Hepatocyte (in vitro differentiated cells): ENCODE results near the gene WDR75. TPM values are rescaled to one million over a fixed set of nuclear protein-coding genes. Genes with fewer than 3 reads are reported as not detected.

ENCODE experiments used
- DNase-seq: peaks from one replicate; pipeline ENCODE4 v3.0.0-alpha.2; 2016; ENCODE audit warnings: low spot score
- H2AFZ ChIP-seq: fragments of 200-600 bp; sonication (generic); 2 replicates; pipeline ENCODE4 v1.6.0; 2016; ENCODE audit warnings: antibody characterized with exemption, mild to moderate bottlenecking
- H3K27ac ChIP-seq: fragments of 200-600 bp; sonication (generic); 2 replicates; pipeline ENCODE4 v1.5.1; 2016; ENCODE audit warnings: mild to moderate bottlenecking
- H3K27me3 ChIP-seq: fragments of 200-600 bp; sonication (generic); 2 replicates; pipeline ENCODE4 v1.6.1; 2016
- H3K36me3 ChIP-seq: fragments of 200-600 bp; sonication (generic); replicated peaks from 2 replicates; pipeline ENCODE4 v1.5.1; 2016; ENCODE audit warnings: low read depth; ENCODE audit not compliant: insufficient read depth
- H3K4me1 ChIP-seq: fragments of 200-600 bp; sonication (generic); 2 replicates; pipeline ENCODE4 v1.5.1; 2016; ENCODE audit warnings: mild to moderate bottlenecking, moderate library complexity; ENCODE audit not compliant: insufficient read depth
- H3K4me2 ChIP-seq: fragments of 200-600 bp; sonication (generic); 2 replicates; pipeline ENCODE4 v1.6.0; 2016
- H3K4me3 ChIP-seq: fragments of 200-600 bp; sonication (generic); 2 replicates; pipeline ENCODE4 v1.5.1; 2016; ENCODE audit warnings: mild to moderate bottlenecking
- H3K79me2 ChIP-seq: fragments of 200-600 bp; sonication (generic); 2 replicates; pipeline ENCODE4 v1.6.0; 2017; ENCODE audit warnings: mild to moderate bottlenecking
- H3K9me2 ChIP-seq: fragments of 200-600 bp; sonication (generic); replicated peaks from 2 replicates; pipeline ENCODE4 v1.6.0; 2017; ENCODE audit warnings: mild to moderate bottlenecking; ENCODE audit not compliant: insufficient read depth
- H3K9me3 ChIP-seq: fragments of 200-600 bp; sonication (generic); 2 replicates; pipeline ENCODE4 v1.5.1; 2016; ENCODE audit warnings: low read depth, mild to moderate bottlenecking
- H4K20me1 ChIP-seq: fragments of 200-600 bp; sonication (generic); 2 replicates; pipeline ENCODE4 v1.6.0; 2016; ENCODE audit warnings: mild to moderate bottlenecking; ENCODE audit not compliant: insufficient read depth, poor library complexity, severe bottlenecking
- EZH2 ChIP-seq: fragments of 200-600 bp; sonication (generic); IDR thresholded peaks from 2 replicates; pipeline ENCODE4 v1.6.1; 2016; ENCODE audit warnings: antibody characterized with exemption, mild to moderate bottlenecking, borderline replicate concordance
- EZH2phosphoT487 ChIP-seq: fragments of 200-600 bp; sonication (generic); IDR thresholded peaks from one replicate; pipeline ENCODE4 v1.6.1; 2018; ENCODE audit warnings: antibody characterized with exemption, mild to moderate bottlenecking, low read depth, moderate library complexity; ENCODE audit not compliant: unreplicated experiment, severe bottlenecking
- WGBS: methylation state at CpG from one replicate; pipeline ENCODE4 v1.1.6; 2016; ENCODE audit warnings: low lambda C conversion rate; ENCODE audit errors: missing lambda C conversion rate; 5-methylcytosine and 5-hydroxymethylcytosine counted together
- polyA plus RNA-seq: library from polyadenylated mRNA; unstranded; fragments of >200 nt; fragmentation: Nextera tagmentation; extraction: Ambion mirVana; gene quantifications from 2 replicates; pipeline ENCODE4 v1.2.1, GENCODE V29; 2016
- total RNA-seq: library from RNA; depleted of rRNA; stranded (reverse); fragments of >200 nt; gene quantifications from 2 replicates; pipeline ENCODE4 v1.2.3, GENCODE V29; 2014
- TF ChIP-seq, protein P1 (sequence below): fragments of 200-600 bp; sonication (generic); IDR thresholded peaks from 2 replicates; pipeline ENCODE4 v1.5.1; 2016; ENCODE audit warnings: antibody characterized with exemption, mild to moderate bottlenecking; ENCODE audit not compliant: poor library complexity

WDR75 gene
- total and polyA plus RNA-seq, 2 experiments from 2014 or later = 21.0 to 45.3 TPM

DNA sequence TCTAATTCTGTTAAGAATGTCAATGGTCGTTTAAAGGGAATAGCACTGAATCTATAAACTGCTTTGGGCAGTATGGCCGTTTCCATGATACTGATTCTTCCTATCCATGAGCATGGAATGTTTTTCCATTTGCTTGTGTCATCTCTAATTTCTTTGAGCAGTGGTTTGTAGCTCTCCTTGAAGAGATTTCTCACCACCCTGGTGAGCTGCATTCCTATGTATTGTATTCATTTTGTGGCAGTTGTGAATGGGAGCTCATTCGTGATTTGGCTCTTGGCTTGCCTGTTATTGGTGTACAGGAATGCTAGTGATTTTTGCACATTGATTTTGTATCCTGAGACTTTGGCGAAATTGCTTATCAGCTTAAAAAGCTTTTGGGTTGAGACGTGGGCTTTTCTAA lies 38.3 kb upstream of the WDR75 start:
- H3K9me2 ChIP-seq = no peaks in the 10 kb centered on the region
- WGBS = 69% methylated on average over 5 of the region's 5 CpGs
- TF ChIP-seq, protein P1, sequence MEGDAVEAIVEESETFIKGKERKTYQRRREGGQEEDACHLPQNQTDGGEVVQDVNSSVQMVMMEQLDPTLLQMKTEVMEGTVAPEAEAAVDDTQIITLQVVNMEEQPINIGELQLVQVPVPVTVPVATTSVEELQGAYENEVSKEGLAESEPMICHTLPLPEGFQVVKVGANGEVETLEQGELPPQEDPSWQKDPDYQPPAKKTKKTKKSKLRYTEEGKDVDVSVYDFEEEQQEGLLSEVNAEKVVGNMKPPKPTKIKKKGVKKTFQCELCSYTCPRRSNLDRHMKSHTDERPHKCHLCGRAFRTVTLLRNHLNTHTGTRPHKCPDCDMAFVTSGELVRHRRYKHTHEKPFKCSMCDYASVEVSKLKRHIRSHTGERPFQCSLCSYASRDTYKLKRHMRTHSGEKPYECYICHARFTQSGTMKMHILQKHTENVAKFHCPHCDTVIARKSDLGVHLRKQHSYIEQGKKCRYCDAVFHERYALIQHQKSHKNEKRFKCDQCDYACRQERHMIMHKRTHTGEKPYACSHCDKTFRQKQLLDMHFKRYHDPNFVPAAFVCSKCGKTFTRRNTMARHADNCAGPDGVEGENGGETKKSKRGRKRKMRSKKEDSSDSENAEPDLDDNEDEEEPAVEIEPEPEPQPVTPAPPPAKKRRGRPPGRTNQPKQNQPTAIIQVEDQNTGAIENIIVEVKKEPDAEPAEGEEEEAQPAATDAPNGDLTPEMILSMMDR = no peak
- TF ChIP-seq EZH2 (no peak), EZH2phosphoT487 (no peak)
- H4K20me1 ChIP-seq = no peaks in the 10 kb centered on the region
- H2AFZ ChIP-seq = no peak overlapping the region
- no peaks in the 10 kb centered on the region for H3K36me3 ChIP-seq
- H3K4me2 ChIP-seq = no peak overlapping the region
- H3K9me3 ChIP-seq = no peaks in the 10 kb centered on the region
- peaks cover 13% of the 10 kb centered on the region for H3K4me1 ChIP-seq
- no peaks in the 10 kb centered on the region for H3K79me2 ChIP-seq
- no peak overlapping the region for H3K27ac ChIP-seq
- H3K4me3 ChIP-seq = no peak overlapping the region
- no peak for DNase-seq
- H3K27me3 ChIP-seq = no peaks in the 10 kb centered on the region

DNA sequence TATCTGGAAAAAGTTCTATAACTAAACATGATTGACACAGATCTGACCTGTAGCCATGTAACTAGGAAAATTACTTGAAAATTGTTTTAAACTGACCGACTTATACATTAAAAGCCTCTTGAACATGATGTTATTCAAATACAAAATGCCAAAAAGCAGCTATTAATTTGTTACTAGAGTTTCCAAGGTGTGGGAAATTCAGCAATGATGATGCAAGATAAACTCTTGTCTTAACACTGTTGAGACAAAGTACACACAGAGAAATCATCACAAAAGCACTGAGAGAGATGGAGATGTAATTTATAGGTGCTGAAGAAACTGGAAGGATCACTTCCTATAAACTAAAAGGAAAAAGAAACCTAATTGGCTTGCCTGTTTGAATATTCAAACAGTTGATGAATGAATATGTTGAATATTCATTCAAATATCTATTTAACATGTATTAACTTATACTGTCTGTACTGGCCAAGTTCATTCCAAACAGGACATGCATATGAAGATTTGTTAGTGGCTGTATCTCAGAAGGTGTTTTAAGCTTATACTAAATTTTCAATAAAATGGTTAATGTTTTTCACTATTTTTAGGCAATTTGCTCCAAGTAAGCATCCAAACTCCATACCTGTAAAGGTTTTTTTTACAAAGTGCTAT lies 34.6 kb upstream of the WDR75 start:
- H3K79me2 ChIP-seq = no peaks in the 10 kb centered on the region
- no peaks in the 10 kb centered on the region for H3K9me2 ChIP-seq
- DNase-seq = no peak
- H3K4me1 ChIP-seq = peaks cover 21% of the 10 kb centered on the region
- no peaks in the 10 kb centered on the region for H3K36me3 ChIP-seq
- no peak overlapping the region for H3K4me3 ChIP-seq
- peak overlapping the region; percentile 63 for H3K4me2 ChIP-seq
- no peak overlapping the region for H2AFZ ChIP-seq
- no peaks in the 10 kb centered on the region for H3K27me3 ChIP-seq
- no peaks in the 10 kb centered on the region for H4K20me1 ChIP-seq
- TF ChIP-seq EZH2phosphoT487 (no peak), EZH2 (no peak)
- TF ChIP-seq, protein P1 = no peak
- WGBS = 66% methylated on average over 1 of the region's 1 CpG
- H3K9me3 ChIP-seq = no peaks in the 10 kb centered on the region
- H3K27ac ChIP-seq = peak overlapping the region; percentile 87

DNA sequence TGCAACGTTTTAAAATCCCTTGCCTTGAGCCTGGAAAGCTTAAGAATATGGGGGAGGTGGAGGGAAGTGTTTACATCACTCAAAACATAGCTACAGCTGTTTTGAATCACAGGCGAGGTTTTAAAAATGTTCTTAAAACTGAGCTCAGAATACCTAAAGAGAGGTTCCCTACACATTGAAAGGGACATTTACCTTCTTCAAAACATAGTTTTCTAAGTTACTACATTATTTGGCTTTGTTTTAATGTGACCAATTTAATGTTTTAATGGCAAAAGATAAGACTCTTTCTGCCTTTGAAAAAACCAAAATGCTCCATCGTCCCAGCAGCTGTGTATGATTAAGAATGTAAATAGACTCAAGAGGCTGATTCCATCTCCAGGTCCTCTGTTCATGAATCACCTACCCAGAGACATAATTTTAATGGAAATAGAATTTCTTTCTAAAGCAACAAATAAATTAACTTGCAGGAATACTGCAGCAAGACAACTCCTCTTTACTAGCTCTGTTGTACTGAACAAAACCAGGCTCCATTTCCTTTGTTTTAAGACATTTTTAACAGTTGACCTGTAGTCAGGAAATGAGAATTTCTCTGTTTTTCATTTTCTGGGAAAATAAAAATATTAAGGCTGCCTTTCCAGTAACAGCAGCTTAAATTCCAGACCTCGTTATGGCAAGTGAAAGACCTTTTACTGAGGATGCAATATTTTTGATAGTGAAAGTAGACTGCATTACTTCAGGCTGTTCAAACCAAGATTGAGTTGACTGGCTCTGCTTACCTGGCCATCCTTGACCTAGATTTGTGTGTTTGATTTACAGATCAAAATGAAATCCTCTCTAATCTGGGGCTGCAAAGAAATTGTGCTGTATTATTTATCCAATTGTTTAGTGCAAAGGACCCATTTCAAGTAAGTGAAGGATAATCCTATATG lies 33.7 kb upstream of the WDR75 start:
- H3K79me2 ChIP-seq = no peaks in the 10 kb centered on the region
- H3K4me3 ChIP-seq = peak overlapping the region; percentile 0
- H3K9me2 ChIP-seq = no peaks in the 10 kb centered on the region
- peaks cover 21% of the 10 kb centered on the region for H3K4me1 ChIP-seq
- H3K27me3 ChIP-seq = no peaks in the 10 kb centered on the region
- peak overlapping the region; percentile 87 for H3K27ac ChIP-seq
- H3K9me3 ChIP-seq = no peaks in the 10 kb centered on the region
- H2AFZ ChIP-seq = no peak overlapping the region
- H3K36me3 ChIP-seq = no peaks in the 10 kb centered on the region
- H4K20me1 ChIP-seq = no peaks in the 10 kb centered on the region
- H3K4me2 ChIP-seq = peak overlapping the region; percentile 63
- TF ChIP-seq EZH2 (no peak), EZH2phosphoT487 (no peak)
- TF ChIP-seq, protein P1 = no peak
- 14% methylated on average over 4 of the region's 4 CpGs for WGBS
- peak; percentile 25 for DNase-seq
